22Rv1 (cell line): ENCODE results near the gene TBX15.

Source experiments
- H3K27ac ChIP-seq: fragments of 450-650 bp; 2 replicates; pipeline ENCODE4 v1.5.1; 2017
- ZFX ChIP-seq: fragments of 450-650 bp; IDR thresholded peaks from 2 replicates; pipeline ENCODE4 v1.6.1; 2017; ENCODE audit warnings: antibody characterized with exemption, borderline replicate concordance
- TF ChIP-seq, protein P1 (sequence below): fragments of 450-650 bp; IDR thresholded peaks from 2 replicates; pipeline ENCODE4 v1.5.1; 2017; ENCODE audit warnings: mild to moderate bottlenecking

The TBX15 gene

DNA sequence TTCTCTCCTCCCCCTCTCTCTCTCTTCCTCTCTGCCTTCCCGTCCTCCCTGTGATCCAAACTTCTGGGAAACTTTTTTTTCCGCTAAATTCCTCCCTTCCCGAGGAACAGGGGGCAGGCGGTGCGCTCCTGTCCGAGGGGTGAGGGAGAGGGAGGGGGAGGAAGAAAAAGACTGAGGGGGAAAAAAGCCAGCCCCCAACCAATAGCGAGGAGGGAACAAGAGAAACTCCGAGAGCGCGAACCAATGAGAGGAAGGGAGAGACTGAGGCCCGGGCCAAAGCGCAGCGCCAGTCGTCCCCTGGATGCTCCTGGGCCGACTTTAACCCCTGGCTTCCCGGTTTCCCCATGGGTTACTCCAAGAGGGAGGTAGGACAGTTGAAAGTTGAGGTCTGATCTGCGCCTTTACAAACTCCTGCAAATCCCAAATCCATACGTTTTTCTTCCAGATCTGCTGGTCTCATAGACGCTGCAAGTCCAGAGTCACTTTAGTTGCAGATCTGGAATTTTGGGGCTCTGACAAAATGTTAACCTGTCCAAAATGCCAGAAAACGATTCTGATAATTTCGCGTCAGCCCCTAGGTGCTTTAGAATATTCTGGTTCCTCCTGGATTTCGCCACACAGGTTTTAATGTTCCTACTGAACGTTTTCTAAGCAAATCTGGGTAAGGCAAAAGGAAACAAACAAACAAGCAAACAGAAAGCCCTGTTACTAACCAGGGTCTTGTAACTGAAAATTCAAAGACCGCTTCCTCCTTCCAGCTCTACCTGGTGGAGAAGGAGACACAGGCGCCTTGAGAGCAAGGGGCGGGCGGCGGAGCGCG is at the start of gene TBX15:
Gene TBX15 (minus strand): TSS at position 158 of the 820 bp plus-strand sequence. CDS start 548 bp downstream, outside the sequence.
- TF ChIP-seq, protein P1, sequence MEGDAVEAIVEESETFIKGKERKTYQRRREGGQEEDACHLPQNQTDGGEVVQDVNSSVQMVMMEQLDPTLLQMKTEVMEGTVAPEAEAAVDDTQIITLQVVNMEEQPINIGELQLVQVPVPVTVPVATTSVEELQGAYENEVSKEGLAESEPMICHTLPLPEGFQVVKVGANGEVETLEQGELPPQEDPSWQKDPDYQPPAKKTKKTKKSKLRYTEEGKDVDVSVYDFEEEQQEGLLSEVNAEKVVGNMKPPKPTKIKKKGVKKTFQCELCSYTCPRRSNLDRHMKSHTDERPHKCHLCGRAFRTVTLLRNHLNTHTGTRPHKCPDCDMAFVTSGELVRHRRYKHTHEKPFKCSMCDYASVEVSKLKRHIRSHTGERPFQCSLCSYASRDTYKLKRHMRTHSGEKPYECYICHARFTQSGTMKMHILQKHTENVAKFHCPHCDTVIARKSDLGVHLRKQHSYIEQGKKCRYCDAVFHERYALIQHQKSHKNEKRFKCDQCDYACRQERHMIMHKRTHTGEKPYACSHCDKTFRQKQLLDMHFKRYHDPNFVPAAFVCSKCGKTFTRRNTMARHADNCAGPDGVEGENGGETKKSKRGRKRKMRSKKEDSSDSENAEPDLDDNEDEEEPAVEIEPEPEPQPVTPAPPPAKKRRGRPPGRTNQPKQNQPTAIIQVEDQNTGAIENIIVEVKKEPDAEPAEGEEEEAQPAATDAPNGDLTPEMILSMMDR: no peak
- TF ChIP-seq ZFX: no peak
- H3K27ac ChIP-seq: no peak within 1 kb of the TSS

DNA sequence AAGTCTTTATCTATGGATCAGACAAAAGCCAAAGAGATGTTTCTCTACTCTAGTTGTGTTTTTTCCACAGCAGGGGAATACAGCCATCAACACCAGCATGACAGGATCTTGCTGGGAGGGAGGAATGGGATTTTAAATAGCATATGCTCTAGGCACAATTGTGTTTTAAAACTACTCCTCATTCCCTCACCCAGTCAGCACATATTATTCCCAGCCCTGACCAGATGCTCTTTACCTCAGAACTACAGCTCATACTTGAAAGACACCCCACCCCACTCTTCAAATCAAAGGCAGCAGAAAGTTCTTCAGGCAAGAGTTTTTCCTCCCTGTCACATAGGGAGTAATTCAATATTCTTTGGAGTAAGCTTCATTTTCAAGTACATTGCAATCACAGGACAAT is 46.2 kb upstream of the TBX15 start:
- no peak for TF ChIP-seq ZFX
- TF ChIP-seq, protein P1: no peak
- no peak overlapping the region for H3K27ac ChIP-seq

DNA sequence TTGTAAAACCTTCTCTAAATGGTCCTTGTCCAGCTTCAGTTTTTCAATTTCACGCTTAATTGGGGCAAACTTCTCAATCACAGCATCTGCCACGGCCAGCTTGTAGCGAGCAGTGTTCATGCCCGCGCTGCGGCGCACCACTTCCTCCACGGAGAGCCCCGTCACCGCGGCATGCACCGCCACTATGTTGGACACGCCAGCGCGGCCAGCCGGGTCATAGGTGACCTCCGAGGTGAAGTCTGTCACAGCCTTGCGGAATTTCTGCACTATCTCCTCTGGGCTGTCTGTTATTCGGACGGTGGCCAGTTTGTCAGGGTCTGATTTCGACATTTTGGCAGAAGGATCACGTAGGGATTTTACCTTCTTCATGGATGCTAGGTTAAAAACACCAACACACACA is 44.8 kb upstream of the TBX15 start:
- TF ChIP-seq, protein P1: no peak
- no peak for TF ChIP-seq ZFX
- no peak overlapping the region for H3K27ac ChIP-seq

DNA sequence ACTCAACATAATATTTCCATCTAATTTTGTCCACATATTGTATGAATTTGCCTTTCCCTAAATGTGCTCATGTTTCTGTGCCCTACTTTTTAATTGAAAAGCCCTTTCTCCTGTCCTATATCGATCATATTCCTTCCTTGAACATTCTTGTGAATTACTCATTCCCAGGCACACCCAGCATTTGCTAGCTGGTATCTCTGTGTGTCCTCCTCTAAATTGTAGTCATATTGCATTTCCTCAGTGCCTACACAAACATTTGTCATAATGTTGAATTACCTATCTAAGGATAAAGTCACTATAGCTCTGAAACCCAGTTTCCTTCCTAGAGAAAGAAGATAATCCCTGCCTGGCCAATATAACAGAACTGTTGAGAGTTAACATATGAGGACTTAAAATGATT is 39.6 kb upstream of the TBX15 start:
- no peak overlapping the region for H3K27ac ChIP-seq

DNA sequence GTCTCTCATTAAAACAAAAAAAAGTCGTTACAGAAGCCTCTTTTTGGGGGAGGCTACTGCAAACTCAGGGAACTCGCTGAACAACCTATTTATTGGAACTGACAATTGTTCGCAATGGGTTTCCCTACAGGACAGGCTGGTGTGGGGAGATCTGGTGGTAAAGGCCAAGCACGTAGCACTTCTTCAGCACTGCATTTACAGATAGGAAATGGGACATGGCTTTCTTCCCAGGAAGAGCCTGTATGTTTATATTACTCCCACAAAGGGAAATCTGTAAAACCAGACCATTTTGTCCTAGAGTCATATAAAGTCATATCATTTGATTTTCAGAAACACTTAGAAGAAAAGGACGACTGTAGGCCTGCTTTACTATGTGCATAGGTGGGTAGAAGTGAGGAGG is 38.8 kb upstream of the TBX15 start:
- TF ChIP-seq, protein P1: no peak
- no peak for TF ChIP-seq ZFX
- no peak overlapping the region for H3K27ac ChIP-seq

More for the DNA sequence above, 39.6 kb upstream of the TBX15 start:
- no peak for TF ChIP-seq ZFX

DNA sequence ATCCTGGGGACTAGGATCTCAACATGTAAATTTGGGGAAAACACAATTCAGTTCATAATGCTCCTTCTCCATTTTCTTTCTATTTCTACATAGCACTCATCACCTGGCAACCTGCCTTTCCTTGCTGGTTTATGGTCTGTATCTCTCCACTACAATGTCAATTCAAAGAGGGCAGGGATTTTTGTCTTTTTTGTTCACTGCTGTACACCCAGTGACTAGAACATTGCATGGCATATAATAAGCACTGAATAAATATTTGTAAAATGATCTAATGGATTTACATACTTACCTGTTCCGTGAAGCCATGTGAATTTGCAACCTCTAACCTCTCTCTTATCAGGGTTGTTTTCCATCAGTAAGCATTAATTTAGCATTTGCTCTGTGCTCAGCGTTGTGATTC is 27.4 kb upstream of the TBX15 start:
- TF ChIP-seq ZFX: no peak
- TF ChIP-seq, protein P1: no peak
- no peak overlapping the region for H3K27ac ChIP-seq

DNA sequence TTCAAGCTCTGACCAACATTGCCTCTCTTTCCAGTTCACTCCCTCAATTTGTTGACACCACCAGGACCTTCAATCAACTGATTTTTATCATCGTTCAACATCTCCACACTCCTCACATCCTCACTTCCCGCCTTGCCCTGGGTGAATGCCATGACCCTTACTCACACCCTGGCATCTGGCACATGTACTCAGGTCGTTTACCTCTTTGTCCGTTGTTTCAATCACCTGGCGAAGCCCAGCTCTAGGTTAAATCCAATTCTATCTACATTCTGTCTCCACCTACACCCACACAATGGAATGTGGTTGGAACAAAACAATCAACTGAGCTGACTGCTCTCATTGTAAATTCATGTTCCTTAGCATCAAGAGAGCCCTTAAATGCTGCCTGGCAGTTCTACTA is 24.2 kb upstream of the TBX15 start:
- H3K27ac ChIP-seq: no peak overlapping the region
- TF ChIP-seq ZFX: no peak
- TF ChIP-seq, protein P1: no peak

DNA sequence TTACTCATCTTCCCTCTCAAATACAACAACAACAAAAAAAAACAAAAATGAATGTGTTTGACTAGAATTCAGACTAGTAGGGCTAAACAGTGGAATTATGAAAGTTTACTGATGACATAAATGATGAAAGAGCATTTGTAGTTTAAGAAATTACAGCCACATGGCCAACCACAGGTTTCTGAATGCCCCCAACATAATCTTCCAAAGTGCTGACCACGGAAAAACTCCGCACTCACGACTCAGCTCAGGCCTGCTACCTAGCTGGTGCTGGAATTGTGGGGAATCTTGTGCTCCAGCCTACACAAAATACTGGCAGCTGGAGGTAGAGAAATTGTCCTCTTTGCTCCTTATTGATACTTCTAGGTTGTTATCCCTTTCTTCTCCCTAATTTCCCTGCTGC is 23.6 kb upstream of the TBX15 start:
- no peak for TF ChIP-seq ZFX
- TF ChIP-seq, protein P1: no peak
- no peak overlapping the region for H3K27ac ChIP-seq
